ENCODE results near the gene BCL10.

DNA sequence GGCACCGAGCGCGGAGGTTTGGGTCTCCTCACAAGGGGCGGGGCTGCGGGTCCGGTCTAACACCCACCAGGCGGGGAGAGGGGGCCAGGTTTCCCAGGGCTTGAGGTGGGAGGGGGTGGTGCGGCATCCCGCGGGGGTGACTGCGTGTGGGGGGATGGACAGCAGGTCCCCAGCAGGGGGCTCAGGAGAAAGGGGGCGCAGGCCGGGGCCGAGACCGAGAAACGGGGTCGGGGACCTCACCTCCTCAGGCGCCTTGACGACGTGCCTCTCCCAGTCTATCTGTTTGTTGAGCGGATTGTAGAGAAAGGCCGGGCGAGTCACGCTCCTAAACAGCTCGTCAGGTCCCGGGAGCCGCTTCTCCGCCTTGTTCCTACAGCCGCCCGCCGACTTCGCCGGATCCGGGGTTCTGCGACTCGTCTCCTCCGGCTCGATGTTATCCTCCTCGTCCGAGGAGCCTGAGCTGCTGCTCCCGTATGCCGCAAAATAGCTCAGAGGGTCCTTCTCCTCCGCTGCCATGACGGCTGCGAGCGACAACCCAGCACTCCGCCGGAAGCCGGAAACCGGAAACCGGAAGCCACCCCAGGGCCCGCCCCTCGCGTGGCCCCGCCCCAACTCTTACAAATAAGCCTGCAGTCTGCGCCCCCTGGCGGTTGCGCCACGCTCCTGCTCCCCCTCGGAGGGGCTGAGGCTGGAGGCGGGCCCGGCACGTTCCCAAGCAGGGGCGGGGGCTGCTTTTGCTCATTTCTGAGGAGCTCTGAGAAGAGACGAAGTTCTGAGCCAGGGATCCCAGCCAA is 17.1 kb downstream of the BCL10 start, which contains the start of gene C1orf52:
- no peak for TF ChIP-seq ZSCAN16 (tag by site-specific recombination; IDR thresholded peaks at IDR 0.05)
- TF ChIP-seq ZNF449 (tag by site-specific recombination; IDR thresholded peaks at IDR 0.05): no peak
